Stimulated activated CD4-positive, alpha-beta T cell treated with anti-CD3 and anti-CD28 coated beads, TNF-alpha, amount 100 ng/mL, for 1 hour (primary cell): Measurements from ENCODE around the gene SSTR3.

ENCODE experiments used
- DNase-seq, 3 donors: peaks; one replicate each; pipeline ENCODE4 v3.0.0-alpha.2; 2020; ENCODE audit warnings: low read depth in 3 of 3, low spot score in 1 of 3

Gene SSTR3

DNA sequence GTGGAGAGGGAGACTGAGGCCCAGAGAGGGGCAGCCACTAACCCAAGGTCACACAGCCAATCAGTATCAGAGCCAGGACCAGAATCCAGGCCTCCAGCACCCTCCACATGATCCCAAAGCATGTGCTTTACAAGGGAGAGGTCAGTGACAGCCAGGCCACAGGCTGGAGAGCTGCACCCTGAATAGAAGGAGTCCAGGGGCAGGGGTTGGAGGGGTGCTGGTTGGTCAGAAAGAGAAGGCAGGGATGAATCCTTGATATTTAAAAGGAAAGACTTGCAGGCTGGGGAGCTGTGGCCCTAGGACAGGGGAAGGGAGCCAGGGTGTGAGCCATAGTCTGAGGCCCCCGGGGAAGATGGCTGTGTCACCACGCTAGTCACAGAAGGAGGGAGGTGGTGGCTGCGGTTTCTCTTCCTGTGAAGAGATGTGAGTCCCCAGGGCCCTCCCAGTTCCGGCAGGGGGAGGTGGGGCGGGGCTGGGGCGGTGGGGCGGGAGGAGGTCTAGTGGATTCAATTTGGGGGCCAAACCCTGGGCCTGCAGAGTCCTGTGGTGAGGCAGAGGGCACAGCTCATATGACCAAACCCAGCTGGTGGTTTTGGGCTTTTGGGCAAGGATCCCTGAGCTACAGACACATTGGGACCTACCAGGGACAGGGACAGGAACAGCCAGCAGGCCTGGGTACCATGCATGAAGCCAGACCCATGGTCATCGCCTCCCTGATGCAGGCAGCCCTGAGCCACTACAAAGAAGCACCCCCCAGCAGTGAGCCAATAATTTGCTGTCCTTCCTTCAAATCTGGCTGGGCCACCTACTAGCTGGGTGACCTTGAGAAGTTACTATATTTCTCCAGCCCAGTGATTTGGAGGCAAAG, 17.8 kb upstream of the SSTR3 start:
- peak; percentile 77 to 79 (median 78) for DNase-seq

DNA sequence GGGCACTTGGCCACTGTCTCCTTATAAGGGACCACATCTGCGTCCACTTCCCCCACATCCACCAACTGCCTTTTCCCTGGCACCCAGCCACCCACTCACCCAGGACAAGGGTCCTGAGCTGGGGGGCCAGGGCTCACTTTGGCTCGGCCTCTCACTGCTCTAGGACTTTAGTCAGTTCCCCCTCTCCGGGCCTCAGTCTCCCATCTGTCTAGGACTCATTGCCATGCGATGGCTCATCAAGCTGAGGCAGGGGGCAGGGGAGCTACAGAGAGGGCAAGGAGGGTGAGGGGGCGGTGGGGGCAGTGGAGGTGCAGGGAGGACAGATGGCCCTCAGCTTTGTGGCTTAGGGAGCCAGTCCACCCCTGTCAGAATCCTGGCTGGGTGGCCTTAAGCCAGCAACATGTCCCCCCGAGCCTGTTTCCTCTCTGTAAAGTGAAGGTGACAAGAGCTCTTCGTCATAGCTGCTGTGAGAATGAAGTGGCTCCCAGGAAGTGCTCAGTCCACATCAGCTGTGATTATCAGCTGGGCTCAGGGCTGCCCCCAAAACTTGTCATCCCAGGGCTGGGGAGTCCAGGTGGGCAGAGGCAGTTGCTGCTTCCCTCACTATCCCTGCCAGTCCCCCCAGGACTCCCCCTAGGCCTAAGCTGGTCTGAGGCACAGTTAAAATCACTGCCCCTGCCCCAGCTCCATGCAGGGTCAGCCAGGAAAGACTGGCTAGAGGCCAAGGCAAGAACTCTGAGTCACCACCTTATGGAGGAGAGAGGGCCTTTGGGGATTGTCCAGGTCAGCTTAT, 16.9 kb upstream of the SSTR3 start:
- no peak for DNase-seq

DNA sequence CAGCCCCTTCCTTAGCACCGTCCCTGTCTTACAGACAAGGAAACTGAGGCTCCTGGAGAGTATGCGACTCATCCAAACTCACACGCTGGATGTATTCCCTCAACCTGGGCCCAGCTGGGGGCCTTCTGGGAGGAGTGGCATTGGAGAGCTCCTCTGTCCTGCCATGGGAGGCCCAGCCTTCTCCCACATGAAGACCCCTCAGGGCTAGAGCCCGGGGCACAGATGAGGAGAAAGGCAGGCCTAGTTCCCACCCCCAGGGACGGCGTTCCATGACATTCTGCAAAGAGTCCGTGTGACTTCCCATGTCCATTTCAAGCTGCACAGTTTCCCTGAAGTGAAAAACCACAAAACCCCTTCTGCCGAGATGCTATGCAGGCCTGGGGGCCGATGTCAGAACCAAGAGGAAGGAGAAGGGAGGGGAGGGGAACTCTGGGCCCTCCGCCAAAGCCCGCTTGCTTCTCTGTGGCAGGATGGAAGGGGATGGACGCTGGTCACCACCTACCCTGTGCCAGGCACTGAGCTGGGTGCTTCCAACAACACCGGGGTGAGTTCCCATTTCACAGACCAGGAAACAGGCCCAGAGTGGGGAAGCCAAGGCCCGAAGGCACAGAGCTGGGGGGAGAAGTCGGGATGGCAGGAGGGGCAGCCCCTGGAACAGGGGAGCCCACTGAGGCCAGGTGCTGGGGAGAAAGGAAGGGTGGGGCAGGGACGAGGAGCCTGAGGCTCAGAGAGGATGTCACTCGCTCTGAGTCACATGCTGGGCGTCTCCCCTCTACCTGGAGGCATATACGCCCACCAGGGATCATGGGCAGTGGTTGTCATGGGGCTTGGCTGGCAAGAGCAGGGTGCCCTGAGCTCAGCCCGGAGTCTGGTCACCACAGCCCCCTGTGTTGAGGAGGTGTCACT, 16.1 kb upstream of the SSTR3 start:
- no peak for DNase-seq

DNA sequence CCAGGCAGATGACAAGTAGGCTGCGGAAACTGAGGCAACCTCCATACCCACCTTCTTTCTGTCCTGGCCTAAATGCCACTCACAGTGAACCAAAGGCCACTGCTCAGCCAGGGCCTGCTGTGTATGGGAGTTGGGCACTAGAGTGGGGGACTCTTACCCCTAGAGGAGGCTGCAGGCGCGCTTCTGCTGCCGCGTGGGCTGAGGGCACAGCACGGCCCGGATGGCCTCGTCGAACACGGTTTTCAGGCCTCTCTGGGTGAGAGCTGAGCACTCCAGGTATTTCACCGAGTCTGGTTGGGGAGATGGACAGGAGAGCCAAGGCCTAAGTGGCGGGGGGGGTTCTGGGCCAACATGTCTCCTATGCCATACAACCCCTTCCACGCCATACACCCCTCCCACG, 14.2 kb upstream of the SSTR3 start:
- DNase-seq, result no peak

DNA sequence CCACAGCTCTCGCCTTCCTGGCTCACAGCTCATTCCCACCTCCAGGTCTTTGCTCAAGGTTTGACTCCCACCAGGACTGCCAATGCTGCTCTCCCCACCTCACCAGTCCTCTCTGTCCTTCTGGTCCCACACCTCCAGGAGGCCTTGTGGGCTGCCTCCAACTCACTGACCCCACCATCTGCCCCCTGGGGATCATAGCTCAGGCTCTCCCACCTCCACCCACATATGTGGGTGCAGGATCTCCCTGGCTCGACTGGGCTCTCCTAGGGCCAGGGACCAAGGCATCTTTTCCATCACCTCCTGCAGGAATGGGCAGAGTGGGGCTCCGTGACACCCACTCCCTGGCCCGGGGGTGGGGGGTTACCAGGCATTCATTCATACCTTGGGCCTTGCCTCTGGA, 13.8 kb upstream of the SSTR3 start:
- no peak for DNase-seq

DNA sequence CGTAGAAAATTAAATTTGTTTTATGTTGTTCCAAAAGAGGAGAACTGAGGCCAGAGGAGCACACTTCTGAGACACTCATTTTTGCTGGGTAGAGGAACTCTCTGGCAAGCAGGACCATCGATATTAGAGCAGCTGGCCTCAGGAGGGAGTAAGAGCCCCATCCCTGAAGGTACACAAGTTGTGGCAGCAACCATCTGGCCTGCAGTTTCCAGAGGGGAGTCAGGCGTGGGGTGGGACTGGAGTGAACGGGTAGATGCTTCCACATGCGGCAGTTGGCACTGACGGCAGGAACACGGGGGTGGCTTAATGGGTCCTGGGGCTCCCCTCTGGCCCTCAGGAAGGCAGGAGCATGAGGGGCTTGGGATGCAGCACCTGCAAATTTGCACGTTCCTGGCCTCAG, 13.2 kb upstream of the SSTR3 start:
- DNase-seq, result no peak

DNA sequence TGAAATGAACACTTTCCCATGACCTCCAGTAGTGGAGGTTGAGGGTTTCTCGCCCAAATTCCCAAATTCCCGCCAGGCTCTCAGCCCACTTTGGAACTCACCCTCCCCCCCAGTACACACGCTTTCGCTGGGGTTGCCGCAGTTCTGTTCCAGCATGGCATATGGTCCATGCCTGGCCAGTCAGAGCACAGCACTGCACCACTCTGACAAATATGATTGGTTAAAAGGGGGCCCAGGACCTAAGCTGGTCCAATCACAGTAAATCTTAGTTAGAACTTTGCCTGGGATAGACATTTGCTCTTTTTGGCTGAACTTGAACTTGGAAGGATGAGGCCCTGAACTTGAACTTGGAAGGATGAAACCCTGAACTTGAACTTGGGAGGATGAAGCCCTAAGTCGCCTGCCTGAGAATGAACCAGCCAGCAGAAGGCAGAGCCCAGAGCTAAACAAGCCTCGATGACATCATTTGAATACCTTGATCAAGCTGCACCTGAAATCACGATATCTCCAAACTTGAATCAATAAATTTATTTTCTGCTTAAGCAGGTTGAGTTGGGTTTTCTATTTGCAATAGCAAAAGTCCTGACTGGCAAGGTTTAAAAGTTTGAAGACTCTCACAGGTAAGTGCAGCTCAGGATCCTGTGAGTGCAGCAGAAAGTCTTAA, 12.6 kb upstream of the SSTR3 start:
- no peak for DNase-seq

DNA sequence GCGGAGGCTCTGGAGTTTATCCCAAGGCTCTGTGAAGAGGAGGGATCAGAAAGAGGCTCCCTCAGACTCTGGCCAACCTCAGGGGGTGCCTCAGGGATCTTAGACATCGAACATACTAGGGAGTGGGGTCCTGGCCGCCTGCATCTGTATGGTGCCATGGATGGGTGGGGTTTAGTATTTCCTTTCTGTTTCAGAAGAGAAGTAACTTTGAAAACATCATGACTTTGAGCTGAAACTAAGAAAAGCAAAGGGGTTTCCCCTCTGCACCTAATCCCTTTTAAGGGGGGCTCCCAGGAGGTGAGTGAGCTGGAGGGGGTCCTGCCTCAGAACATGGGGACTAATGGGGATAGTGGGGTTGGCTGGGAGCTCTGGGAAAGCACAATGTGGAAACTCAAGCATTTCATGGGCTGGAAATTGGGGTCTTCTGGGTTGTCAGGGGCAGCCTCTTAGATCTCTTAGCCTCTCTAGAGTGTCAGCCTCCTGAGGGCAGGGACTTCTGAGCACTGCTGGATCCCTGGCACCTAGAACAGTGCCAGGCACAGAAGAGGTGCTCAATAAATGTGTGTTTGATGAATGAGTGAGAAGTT, 11.8 kb upstream of the SSTR3 start:
- no peak for DNase-seq

DNA sequence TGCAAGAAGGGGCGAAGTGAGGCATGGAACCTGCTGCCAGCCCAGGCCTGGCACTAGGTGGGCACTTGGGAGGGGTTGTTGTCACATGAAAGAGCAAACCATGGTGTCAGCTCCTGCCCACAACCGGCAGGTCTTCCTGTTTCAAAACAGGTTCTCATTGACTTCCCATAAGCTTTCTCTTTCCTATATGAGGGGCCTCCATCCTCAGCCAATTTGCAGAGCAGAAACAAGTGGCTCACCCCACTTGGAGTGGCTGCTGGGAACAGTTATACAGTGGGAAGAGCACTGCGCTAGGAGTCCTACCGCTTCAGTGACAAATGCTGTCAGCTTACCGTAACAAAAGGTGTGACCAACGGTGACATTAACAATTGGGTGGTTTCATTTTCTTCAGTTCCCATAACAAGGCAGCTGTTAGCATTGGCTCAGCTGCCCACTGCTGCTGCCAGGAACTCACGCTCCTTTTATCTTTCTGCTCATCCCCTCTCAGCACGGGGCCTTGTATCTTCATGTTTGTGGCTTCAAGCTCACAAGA, 10.2 kb upstream of the SSTR3 start:
- DNase-seq, result no peak

DNA sequence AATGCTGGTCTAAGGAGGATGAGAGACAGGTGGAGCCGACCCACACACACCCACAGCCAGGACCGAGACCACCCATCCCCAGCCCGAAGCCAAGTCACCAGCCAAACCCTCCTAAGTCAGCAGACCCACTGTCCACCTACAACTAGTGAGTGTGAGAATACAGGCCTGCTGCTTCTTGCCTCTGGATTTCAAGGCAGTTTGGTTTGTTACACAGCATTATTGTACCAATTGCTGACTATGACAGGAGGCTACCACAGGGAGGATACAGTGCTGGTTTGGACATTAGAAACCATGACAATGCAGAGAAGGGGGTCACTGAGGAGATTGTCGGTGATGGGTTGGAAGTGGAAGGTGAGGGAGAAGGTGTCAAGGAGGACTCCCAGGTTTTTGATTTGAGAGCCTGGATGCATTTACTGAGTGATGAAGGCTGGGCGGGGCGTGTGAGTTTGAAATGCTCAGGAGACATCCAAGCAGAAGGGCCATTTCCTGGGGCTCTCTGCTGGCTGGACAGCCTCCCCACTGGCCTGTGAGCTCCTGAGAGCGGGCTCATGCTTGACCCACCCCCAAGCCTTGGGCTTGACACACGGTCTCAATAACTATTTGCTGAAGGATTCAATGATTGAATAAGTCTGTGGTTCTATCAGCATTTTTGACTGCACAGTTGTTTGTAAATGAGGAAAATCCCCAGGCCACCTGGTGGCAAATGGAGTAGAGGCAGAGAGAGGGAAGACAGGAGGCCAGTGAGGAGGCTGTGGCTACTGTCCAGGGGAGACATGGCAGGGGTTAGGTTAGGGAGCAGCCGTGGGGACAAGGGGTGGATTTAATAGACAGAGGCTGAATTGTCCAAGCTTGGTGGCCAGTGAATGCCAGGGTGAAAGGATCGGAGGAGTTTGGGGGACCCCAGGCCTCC, 9.4 kb upstream of the SSTR3 start:
- DNase-seq, result no peak

DNA sequence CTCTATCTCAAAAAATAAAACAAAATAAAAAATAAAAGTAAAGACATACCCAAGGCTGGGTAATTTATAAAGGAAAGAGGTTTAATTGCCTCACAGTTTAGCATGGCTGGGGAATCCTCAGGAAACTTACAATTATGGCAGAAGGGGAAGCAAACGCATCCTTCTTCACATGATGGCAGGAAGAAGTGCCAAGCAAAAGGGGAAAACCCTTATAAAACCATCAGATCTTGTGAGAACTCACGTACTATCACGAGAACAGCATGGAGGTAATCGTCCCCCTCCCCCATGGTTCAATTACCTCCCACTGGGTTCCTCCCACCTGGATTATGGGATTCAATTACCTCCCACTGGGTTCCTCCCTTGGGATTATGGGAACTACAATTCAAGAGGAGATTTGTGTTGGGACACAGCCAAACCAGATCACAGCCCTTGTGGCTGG, 8.3 kb upstream of the SSTR3 start:
- no peak for DNase-seq

DNA sequence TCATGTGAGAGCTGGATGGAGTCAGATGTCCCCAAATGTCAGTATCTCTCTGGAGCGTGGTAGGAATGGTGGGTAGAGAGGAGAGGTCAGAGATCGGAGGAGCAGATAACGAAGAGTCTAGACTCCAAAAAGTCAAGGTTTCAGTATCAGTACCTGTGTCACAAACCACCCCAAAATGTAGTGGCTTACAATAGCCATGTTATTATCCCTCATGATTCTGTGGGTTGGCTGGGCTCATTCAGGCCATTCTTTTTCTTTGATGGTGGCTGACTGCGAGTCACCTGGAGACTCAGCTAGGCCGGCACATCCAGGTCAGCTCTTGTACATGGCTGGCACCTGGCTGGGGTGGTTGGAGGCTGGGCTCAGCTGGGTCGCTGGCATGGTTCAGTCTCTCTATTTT, 7.3 kb upstream of the SSTR3 start:
- no peak for DNase-seq

DNA sequence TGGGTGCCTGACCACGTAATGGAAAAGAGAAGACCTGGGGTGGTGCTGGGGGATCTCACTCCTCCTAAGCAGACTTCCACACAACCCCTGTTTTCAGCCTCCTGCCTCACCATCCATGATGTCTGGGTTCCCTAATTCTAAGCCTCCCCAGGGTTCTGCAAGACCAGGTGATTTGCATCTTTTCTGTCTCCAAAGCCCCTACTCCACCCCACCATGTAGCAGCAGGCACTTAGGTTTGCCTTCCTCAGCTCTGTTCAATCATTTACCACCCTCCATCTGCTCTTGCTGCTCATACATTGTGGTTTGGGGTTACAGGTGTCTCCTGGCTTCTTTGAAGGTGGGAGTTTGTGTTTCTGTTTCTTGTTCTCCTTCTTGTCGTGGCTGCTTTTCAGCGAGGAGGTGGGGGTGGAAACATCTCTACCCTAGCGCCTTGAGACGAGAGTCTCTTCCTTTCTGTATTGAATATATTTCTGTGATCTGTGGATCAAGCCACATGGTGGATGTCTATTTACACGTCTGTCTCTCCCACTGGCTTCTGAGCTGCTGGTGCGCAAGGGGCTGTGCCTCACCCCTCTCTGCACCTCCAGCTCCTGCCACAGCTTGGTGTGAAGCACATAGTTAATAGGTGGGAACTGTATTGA, 6.6 kb upstream of the SSTR3 start:
- peak in 2 of 3 donors; percentile 47 to 52 for DNase-seq

DNA sequence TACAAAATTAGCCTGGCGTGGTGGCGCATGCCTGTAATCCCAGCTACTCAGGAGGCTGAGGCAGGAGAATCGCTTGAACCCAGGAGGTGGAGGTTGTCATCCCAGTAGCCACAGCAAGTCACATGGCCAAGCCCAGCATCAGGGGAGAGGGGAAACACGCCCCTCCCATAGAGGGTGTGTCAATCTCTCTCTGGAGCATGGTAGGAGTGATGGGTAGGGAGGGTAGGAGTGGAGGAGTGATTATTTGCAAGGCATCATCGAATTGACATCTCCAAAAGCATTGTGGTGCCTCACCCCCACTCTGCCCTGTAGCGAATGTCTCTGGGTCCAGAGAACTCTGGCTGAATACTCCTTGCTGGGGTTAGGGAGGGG, 6.1 kb upstream of the SSTR3 start:
- no peak for DNase-seq

DNA sequence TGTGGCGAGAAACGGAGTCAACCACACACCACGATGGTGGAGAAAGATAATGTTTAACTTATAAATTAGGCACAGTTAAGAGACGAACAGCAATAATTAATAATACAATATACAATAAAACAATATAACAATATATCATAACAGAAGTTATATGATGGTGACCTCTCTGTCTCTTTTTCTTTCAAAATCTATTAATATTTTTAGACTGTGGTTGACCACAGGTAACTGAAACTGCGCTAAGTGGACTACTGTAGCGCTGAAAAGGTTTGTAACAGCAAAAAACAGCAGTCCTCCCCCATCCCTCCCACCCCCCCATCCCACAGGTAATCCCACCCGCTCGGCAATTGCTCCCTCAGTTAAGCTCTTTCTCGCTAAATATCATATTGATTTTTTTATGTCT, 3.6 kb upstream of the SSTR3 start:
- no peak for DNase-seq

DNA sequence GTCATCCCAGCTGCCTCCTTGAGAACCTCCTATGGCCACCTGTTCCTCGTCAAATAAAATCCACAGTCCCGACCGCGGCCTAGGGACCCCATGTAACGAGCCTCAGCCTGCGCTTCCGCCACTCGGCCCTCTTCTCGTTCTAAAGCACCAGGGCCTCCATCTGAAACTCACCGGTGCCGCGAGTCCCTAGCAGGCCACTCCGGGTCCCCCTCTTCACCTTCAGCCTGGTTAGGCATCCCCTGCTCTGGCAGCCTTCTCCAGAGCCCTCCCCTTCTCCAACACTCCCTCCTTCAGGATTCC, 2.4 kb upstream of the SSTR3 start:
- no peak for DNase-seq

DNA sequence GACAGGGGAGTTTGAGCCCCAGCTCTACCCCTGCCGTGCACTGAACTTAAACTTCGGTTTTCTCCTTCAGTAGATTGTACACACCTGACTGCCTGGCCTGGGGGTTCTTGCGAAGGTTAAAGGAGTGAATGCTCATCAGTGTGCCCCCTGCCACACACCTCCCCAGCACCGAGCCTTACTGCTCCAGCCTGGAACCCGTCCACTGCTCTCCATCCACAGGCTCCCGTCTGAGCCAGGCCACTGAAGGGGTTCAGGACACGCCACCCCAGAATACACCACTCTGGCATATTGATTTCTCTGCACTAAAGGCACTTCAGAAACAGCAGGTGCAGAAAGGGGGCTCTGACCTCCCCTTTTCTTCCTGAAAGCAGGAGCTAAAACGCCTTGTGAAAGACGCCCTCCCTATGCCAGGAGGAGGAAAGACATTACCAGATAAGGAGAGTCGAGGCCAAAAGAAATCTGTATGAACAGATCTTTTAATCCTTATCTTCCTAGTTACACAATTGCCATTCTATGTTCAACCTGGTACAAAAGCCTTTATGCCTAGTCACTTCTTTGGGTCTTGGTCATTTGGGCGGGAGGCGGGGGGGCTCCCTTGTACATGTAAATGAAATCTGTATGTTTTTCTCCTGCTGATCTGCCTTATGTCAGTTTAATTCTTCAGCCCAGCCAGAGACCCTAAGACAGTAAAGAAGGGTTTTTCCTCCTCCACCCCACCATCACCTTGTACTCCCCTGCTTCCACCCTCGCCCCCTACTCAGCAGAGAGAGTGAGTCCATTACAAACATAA, 1.9 kb upstream of the SSTR3 start:
- no peak for DNase-seq

DNA sequence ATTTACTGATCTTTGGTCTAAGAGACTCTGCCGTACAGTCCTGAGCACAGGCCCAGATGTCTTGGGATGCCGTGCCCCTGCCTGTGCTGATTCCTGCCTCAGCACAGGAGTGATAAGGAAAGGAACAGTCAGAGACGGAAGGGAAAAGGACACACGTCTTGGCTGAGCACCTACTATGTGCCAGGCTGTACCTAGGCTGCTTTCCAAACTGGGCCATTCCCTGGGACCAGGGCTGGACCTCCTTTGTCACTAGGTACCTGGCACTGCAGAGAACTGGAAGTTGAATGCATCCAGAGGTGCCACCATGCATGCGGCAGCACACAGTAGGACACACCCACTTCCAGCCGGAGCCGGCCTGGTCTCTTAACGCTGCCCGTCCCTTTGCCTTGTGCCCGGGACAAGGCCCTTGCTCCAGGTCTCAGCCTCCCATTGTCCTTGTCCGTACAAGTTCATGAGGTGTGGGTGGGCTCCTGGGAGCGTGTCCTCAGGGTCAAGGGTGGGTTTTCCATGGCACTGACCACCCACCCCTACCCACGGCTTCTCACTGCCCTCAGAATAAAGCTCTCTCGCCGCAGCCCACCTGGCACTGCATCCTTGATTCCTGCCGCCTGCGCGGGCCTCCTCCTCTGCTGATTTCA, 1.1 kb upstream of the SSTR3 start:
- DNase-seq, result no peak
